Cardiac septum (tissue), 1 donor: ENCODE measurements around the gene CEP57L1. TPM values are rescaled to one million over a fixed set of nuclear protein-coding genes. Genes with fewer than 3 reads are reported as not detected.
A peak's percentile ranks its signal among the peaks of the same experiment; 100 is the strongest.
"Not testable (repeated sequence)": the region's sequence is repeated elsewhere in the genome, so short reads cannot be mapped to it uniquely, and the experiment has no call there.

Source experiments
- DNase-seq: peaks from one replicate; pipeline ENCODE4 v3.0.0-alpha.2; 2020; ENCODE audit warnings: low spot score
- intact Hi-C: fragments of 100-400 bp; cut with DNase I; formaldehyde crosslinking; loops from one replicate; pipeline ENCODE4 v1.14.0; 2022
- total RNA-seq: library from RNA; stranded (reverse); fragmentation: NEBNext Ultra II Directional; extraction: Animal tissue kit (Norgen Biotek cat#: 25700); gene quantifications from one replicate; pipeline ENCODE4 v1.2.1, GENCODE V29; 2021
- donor health status: DM: no; HTN: no; CAD: no.

Gene CEP57L1
- total RNA-seq, 1 donor from 2014 or later, result 7.9 TPM

- DNase-seq, result no peak
- intact Hi-C loops, result loop anchor here (5.0 kb wide), 4 partner anchors 124 to 514 kb away; partner anchors contain the start of gene ARMC2
Measured at GRCh38 chr6:109071125-109071917, 24.0 kb upstream of the CEP57L1 start.

DNA sequence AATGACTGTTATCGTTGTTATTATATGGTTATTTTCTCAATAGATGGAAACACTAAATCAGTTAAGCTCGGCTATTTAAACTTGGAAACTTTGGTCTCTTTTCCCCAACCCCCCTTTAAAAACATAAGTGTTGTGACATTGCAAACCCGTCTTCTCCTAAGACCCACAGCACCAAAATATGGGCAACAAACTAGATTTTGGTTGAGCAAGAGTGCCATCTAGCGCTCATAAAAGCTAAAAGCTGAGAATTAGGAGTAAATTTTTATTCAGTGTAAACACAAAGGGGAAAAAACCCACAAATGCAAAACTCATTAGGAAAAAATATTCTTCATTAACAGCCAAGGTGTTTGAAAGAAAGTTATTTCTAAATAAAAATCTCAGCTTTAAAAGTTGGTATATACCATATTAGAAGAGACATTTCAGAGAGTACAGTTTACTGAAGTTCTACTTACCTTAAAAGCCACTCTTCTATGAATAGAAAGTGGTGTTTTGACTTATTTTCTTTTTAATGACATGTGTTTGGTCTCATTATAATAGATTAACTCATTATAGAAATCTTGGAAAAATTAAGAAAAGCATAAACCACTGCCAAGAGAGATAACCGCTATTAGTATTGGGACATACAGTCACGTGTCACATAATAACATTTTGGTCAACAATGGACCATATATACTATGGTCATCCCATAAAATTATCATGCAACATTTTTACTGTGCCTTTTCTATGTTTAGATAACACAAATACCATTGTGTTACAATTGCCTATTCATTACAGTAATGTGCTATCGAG is 21.8 kb upstream of the CEP57L1 start:
- no peak for DNase-seq
- intact Hi-C loops, result loop anchor here (2.0 to 5.0 kb wide), 5 partner anchors 126 to 531 kb away; partner anchors contain the start of gene ARMC2

DNA sequence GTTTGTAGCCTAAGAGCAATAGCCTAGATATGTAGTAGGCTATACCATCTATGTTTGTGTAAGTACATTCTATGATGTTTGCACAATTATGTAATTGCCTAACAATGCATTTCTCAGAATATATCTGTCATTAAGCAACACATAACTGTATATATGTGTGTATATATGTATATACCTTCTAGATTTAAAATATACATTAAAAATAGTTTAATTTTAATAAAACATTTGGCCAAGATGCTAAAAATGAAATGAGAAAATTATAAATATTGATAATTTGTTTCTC is 21.2 kb upstream of the CEP57L1 start:
- no peak for DNase-seq
- intact Hi-C loops, result loop anchor here (2.0 to 5.0 kb wide), 5 partner anchors 127 to 531 kb away; partner anchors contain the start of gene ARMC2

- intact Hi-C loops, result loop anchor here (2.0 kb wide), 1 partner anchor 533 kb away; no protein-coding TSS in a partner anchor
- DNase-seq, result no peak
Measured at GRCh38 chr6:109075934-109076333, 19.4 kb upstream of the CEP57L1 start.

DNA sequence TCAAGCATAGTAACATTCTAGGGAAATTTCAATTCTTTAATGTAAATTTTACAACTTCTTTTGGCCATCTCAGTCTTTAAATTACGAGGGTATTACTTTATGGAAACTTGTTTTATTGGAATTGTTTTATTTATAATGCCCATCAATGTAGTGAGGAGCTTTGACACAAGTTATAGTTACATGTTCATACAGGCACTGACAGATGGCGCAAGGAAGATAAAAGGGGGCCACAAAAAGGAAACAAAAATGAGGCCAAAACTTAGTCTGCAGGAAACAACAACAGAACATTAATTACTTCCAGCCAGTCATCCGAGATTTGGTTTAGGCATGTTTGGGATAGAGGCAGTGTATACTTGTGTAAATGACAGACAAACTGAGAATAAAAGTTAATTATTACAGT is 18.9 kb upstream of the CEP57L1 start:
- DNase-seq, result no peak
- intact Hi-C loops, result no loop called here

- DNase-seq, result no peak
- intact Hi-C loops, result no loop called here
Measured at GRCh38 chr6:109079981-109080380, 15.3 kb upstream of the CEP57L1 start.

DNA sequence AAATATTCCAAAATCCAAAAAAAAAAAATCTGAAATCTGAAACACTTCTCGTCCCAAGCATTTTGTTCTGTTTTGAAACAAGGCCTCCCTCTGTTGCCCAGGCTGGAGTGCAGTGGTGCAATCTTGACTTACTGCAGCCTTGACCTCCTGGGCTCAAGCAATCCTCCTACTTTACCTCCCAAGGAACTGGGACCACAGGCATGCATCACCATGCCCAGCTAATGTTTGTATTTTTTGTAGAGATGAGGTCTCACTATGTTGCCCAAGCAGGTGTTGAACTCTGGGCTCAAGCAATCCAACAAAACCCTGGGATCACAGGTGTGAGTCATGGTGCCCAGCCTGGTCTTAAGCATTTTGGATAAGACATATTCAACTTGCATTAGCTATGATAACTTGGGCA is 14.3 kb upstream of the CEP57L1 start:
- no peak for DNase-seq

DNA sequence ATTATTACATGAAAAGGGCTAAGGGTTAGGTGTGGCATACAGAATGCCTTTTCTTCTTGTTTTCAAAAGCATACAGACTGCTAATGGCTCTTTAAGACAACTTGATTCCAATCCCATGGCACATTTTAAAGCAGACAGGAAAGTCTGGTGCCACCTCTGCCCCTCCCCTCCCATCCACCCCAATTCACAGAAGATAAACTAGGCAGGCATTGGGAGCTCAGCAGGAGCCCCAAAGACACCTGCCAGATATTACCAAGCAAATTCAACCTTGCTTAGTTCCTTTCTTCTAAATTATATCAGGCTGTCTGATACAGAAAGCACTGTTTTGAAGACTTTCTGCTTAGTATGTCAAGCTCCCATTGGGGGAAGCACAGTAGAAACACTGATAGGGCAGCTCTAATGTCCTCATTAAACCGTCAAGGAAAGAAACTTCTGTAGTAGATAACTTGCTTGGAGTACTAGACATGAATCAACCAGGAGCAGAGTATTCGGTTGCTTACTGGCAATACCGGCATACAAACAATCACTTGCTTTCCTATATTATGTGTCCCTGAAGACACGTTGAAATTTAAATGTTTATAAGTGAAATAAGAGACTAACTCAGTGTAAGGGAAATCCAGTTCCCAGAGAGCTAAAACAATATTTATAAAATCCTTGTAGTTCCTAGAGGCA is 13.7 kb upstream of the CEP57L1 start:
- DNase-seq, result no peak
- intact Hi-C loops, result no loop called here

More for the DNA sequence above, 14.3 kb upstream of the CEP57L1 start:
- intact Hi-C loops, result no loop called here

DNA sequence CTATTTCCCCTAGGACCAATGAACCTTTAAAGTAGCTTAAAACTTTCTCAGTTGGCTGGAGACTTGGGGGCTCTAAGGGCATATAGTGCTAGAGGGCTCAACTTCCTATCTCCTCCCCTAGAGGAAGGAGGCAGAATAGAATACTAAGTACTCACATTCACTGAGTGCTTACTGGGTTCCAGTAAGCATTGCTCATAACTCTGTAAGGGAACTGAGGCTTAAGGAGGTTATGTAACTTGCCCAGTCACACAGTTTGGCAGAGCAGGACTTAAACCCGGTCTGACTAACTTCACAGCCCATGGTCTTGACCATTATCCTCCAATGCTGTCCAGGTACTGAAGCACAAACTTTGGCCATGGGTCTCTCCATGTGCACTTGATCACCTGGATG is 13.1 kb upstream of the CEP57L1 start:
- intact Hi-C loops, result no loop called here
- DNase-seq, result no peak

- intact Hi-C loops, result no loop called here
- DNase-seq, result no peak
Measured at GRCh38 chr6:109083657-109084056, 11.7 kb upstream of the CEP57L1 start.

- DNase-seq, intact Hi-C loops: not testable (repeated sequence)
Measured at GRCh38 chr6:109084146-109084545, 11.2 kb upstream of the CEP57L1 start.

DNA sequence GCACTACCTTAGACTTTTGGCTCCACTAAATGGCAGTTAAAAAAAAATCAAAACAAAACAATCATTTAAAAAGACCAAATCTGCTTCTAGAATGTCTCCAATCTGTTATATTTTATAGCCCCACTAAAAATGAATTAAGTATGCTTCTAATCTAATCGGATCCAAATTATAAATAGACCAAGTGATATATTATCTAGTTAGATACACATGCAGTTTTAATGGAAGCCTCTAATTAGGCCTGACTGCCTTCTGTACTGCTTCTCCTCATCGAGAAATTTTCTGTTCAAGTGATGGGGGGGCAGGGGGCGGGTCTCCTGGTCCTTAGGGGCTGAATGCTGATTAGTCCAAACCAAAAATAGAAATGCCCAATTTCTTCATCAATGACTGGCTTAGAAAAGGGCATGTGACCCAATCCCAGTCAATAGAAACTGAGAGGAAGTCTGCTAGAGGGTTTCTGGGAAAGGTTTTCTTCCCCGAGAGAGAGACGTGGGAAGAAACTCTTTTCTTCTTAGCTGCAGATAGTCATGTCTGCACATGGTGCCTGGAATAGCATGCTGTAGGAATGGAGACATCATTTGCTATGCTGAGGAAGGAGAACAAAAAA is 7.5 kb upstream of the CEP57L1 start:
- intact Hi-C loops, result loop anchor here (5.0 kb wide), 1 partner anchor 140 kb away; no protein-coding TSS in a partner anchor
- no peak for DNase-seq

DNA sequence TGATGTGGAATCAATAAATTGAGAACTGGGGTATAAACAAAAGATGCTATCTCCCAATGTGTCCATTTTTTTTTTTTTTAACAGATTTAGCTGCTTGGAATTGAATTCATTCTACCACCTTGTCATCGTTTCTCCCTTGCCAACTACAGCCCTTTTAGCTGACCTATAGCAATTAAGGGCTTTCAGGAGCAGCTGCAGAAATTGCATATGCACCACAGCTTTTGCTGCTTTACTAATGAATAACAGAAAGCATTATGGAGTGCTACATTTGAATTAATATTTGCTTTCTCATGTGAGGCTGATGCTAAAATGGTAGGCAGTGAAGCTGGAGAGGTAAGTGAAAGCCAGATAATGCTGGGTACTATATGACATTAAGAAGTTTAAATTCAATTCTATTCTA is 6.3 kb upstream of the CEP57L1 start:
- intact Hi-C loops, result loop anchor here (5.0 kb wide), 1 partner anchor 142 kb away; no protein-coding TSS in a partner anchor
- no peak for DNase-seq

GRCh38 chr6:109091314-109092024 is 3.8 kb upstream of the CEP57L1 start:
- intact Hi-C loops, result no loop called here
- no peak for DNase-seq

DNA sequence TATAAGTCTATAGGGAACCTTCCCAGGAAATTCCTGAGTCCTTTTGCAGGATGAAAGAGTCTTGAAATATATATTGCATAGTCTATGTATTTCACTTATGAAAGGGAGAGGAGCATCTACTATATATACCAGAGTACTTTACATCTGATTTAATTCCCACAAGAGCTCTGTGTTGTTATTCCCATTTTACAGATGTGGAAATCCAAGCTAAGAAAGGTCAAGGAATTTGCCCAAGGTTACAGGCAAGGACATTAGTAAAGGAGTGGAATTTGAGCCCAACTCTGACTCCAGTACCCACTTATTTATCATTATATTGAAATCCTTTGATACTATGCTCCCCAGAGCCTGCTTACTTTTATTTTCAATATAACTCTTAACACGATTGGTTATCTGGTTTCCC is 3.2 kb upstream of the CEP57L1 start:
- no peak for DNase-seq
- intact Hi-C loops, result no loop called here

GRCh38 chr6:109093732-109094415 is 1.4 kb upstream of the CEP57L1 start:
- intact Hi-C loops, result loop anchor here (1.0 kb wide), 1 partner anchor 536 kb away; no protein-coding TSS in a partner anchor
- DNase-seq, result no peak

DNA sequence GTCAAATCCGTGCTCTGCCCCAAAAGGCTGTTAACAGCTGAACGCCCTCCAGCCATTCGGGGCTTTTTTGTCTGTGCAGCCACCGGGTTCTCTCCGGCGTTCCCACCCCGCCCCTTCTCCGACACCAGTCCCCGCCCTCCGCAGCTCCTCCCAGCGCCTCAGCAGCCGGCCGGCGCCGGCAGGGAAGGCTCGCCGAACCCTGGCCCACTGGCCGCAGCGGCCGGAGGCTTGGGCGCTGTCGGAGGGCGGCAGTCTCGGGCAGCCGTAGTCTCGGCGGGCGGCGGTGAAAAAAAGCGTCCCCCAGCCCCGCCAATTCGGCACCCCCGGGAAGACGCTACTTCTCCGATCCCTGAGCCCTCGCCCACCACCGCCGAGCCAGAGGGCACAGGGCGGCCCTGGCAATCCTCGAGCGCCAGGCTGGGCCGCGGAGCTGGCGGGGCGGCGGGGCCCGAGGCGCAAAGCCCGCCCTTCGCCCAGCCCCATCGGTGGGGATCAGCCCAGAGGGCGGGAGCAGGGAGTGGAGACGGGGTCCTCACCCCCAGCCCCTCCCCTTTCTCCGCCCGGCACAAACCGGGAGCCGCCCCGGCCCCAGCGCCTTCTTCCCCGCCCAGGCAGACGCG is 781 bp upstream of the CEP57L1 start, which contains the start of gene SESN1:
Gene SESN1 (minus strand): TSS at position 431 of the 620 bp plus-strand sequence. CDS start 773 bp downstream, outside the sequence.
- intact Hi-C loops, result loop anchor here (1.0 kb wide), 2 partner anchors 288 to 536 kb away; partner anchors contain the start of gene CD164
- peak; percentile 98 for DNase-seq

GRCh38 chr6:109095835-109096084 is 453 bp downstream of the CEP57L1 start:
- intact Hi-C loops, result loop anchor here (1.0 kb wide), 1 partner anchor 287 kb away; the partner anchor contains the start of gene CD164
- no peak for DNase-seq
